GM12873 (cell line): Measurements from ENCODE around the gene SBNO2.

ENCODE experiments used
- TF ChIP-seq, protein P1 (sequence below): IDR thresholded peaks from 2 replicates; pipeline ENCODE4 v1.5.1; 2012; ENCODE audit warnings: low read depth, mild to moderate bottlenecking, moderate library complexity, low read length, control low read depth; ENCODE audit not compliant: insufficient read depth; ENCODE audit errors: missing control alignments

Gene SBNO2

DNA sequence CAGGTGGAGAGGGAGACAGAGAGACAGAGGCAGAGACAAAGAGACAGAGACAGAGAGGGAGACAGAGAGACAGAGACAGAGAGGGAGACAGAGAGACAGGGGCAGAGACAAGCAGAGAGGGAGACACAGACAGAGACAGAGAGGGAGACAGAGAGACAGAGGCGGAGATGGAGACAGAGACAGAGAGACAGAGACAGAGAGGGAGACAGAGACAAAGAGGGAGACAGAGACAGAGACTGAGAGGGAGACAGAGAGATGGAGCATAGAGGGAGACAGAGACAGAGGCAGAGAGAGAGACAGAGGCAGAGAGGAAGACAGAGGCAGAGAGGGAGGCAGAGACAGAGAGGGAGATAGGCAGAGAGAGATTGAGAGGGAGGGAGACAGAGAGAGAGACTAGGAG, 29.3 kb downstream of the SBNO2 start:
- TF ChIP-seq, protein P1, sequence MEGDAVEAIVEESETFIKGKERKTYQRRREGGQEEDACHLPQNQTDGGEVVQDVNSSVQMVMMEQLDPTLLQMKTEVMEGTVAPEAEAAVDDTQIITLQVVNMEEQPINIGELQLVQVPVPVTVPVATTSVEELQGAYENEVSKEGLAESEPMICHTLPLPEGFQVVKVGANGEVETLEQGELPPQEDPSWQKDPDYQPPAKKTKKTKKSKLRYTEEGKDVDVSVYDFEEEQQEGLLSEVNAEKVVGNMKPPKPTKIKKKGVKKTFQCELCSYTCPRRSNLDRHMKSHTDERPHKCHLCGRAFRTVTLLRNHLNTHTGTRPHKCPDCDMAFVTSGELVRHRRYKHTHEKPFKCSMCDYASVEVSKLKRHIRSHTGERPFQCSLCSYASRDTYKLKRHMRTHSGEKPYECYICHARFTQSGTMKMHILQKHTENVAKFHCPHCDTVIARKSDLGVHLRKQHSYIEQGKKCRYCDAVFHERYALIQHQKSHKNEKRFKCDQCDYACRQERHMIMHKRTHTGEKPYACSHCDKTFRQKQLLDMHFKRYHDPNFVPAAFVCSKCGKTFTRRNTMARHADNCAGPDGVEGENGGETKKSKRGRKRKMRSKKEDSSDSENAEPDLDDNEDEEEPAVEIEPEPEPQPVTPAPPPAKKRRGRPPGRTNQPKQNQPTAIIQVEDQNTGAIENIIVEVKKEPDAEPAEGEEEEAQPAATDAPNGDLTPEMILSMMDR: no peak

DNA sequence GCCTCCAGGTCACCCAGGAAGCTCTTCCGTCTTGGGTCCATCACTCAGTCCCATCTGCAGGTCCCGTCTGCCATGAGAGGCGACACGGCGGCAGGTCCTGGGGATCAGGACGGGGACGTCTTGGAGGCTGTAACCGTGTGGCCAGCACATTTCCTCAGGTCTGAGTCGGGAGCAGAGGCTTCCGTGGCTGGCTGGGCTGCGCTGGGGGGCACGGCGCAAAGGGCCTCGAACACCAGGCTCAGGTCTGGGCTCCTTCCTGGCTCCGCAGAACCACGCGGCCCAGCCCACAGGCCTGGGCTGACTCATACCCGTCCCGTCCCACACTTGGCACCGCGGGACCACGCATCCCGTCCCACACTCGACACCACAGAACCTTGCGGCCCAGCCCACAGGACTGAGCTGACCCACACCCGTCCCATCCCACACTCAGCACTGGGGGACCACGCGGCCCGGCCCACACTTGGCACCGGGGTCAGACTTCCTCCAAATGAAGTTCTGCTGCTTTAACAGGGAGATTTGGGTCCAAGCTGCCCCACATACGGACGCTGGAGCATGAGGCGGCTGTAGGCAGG, 30.2 kb downstream of the SBNO2 start:
- TF ChIP-seq, protein P1: no peak

GRCh38 chr19:1141944-1142343, 32.1 kb downstream of the SBNO2 start:
- TF ChIP-seq, protein P1: no peak

DNA sequence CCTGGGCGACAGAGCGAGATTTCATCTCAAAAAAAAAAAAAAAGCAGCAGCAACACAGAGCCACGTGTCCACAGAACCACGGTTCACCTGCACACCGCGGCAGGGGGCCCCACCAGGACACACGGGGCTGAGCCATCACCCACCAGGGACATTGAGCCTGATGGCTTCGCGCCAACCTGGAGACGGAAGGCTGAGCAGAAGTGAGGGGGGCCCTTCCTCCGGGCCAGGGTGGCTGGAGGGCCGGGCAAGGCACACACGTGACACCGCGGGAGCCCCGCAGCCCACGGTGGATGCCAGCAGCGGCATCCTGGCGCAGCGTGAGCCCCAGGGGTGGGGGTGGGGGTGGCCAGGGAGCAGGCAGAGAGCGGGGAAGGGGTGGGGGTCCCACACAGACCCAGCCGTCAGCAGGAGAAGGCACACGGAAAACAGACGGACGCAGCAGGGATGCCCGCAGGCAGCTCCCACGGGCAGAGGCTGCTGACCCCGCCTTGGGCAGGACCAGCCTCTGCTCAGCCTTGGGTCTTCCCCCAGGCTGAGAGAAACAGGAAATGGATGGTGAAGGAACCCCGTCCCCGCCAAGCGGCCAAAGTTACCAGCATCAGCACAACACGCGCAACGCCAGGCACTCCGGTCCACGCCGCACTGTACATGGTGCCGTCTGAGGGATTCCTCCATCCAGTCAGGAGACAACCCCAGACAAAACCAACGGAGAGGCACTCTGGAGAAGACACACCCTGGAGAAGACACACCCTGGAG, 33.6 kb downstream of the SBNO2 start:
- TF ChIP-seq, protein P1: no peak

DNA sequence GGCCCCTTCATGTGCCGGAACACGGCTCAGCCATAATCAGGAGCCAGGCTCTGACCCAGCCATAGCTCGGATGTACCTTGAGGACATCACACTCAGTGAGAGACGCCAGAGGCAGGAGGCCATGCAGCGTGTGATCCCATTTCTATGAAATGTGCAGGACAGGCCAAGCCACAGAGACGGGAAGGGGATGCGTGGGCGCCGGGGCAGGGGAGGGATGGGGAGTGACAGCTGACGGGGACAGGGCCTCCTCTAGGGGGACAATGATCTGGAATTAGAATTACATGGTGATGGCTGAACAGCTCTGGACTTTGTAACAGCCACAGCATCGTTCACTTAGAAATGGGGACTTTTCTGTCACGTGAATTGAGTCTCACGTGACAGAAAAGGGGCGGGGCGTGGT, 34.9 kb downstream of the SBNO2 start:
- TF ChIP-seq, protein P1: no peak

GRCh38 chr19:1138121-1138520, 35.9 kb downstream of the SBNO2 start:
- TF ChIP-seq, protein P1: no peak

GRCh38 chr19:1136621-1137317, 37.3 kb downstream of the SBNO2 start:
- TF ChIP-seq, protein P1: no peak
